H54 (cell line): ENCODE data around the gene UBR4.

Experiments
- DNase-seq: peaks from one replicate; pipeline ENCODE4 v3.0.0; 2011; ENCODE audit warnings: low spot score, mixed read lengths; ENCODE audit not compliant: insufficient read length
- FAIRE-seq: peaks from 3 replicates; lab custom pipeline; 2011; peaks lifted over from hg19 to GRCh38; lab: Jason Lieb, UNC
- POLR2A ChIP-seq: IDR thresholded peaks from 2 replicates; pipeline ENCODE4 v1.6.1; 2011; ENCODE audit warnings: low read depth, mild to moderate bottlenecking, low read length

Gene UBR4

GRCh38 chr1:19157653-19158052 lies 52.4 kb downstream of the UBR4 start:
- FAIRE-seq (no peak), DNase-seq (no peak)
- no peak for TF ChIP-seq POLR2A

DNA sequence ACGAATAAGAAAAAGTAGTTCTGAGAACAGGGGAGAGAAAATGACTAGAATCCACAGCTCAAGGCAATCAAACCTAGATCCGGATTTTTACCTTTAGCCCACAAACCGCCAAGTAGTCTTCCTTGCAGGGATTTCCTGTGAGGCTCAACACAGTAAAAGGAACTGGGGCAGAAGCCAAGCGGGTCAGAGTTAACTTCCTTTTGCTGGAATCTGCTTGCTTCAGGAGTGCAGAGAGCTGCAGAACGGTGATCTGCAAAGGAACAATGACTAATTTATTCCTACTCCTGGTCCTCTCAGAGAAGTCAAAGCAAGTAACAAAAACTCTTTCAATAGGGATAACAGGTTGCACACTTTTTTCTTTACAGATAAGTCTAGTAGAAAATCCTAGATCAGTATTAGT lies 53.4 kb downstream of the UBR4 start:
- DNase-seq (no peak), FAIRE-seq (no peak)
- no peak for TF ChIP-seq POLR2A

- no peak for FAIRE-seq
- TF ChIP-seq POLR2A = no peak
- DNase-seq = no peak
Measured at GRCh38 chr1:19154876-19155275, 55.2 kb downstream of the UBR4 start.

DNA sequence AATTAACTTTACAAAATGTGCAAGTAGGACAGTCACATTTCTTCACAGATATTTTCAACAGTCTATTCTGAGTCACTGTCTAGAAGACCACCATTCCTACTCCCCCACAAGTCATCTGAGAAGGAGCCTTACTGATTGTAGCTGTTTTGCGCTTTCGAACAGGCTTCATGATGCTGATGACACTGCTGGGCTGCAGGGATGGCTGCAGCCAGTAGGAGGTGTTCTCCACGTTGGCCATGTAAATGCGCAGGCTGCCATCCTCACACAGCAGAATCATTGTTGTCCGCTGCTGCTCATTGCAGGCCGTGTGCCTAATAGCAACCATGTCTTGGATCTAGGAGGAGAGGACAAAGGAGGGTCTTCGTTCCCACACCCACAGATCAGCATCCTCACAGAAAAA lies 56.9 kb downstream of the UBR4 start:
- FAIRE-seq (no peak), DNase-seq (no peak)
- no peak for TF ChIP-seq POLR2A

GRCh38 chr1:19151537-19151936 lies 58.5 kb downstream of the UBR4 start:
- DNase-seq (no peak), FAIRE-seq (no peak)
- TF ChIP-seq POLR2A = no peak

DNA sequence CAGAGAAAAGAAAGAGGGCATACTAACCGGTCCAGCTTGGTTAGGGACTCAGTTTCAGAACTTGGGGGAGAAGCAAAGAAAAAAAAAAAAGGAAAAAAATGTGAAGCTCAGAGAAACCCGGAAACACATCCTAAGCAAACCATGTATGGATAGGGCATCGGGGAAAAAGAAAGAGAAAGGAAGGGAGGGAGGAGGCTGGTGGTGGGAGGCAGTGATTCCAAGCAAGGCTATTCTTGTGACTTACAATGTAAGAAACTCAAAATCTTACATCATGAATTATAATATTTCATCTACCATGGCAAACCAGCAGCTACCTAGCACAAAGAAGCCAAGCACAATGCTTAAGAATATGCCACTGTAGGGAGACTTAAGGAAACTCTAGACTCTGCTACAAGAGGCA lies 60.3 kb downstream of the UBR4 start:
- FAIRE-seq (no peak), DNase-seq (no peak)
- no peak for TF ChIP-seq POLR2A

DNA sequence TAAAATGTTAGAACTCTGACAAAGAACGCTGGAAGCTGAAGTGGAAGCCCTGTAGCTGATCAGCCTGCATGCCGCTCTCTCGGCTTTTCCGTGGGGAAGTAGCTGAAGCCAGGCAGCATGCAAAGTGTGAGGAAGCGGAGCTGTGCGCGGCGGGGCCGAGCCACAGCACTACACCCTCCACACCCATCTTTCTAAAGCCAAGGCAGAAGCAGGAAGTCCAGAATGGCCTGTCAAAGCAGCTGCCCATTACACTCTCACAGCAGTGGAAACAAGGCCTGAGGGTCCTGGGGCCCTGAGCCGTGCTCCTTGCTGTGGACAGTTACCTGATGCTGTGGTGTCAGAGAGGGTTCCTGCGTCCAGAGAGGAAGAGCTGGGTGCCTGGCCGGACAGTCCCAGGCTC lies 69.6 kb downstream of the UBR4 start:
- FAIRE-seq = no peak
- no peak for DNase-seq
- no peak for TF ChIP-seq POLR2A

DNA sequence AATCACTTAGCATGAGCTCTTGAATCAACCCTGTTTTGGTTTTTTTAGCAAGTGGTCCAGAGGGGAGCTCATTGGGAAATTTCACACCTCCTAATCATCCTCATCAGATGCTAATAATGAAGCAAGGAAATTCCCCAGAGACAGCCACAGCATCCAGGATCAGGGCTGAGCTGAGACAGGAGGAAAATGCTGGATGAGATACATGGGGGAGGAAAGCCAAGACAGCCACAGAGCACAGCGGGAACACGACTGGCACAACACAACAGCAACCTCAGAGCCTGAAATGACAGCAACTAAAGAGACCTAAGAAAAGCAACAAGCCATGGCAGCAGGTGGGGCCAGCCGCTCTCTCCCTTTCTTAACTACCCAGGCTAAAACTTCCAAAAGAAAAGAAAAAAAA lies 70.4 kb downstream of the UBR4 start:
- FAIRE-seq (no peak), DNase-seq (no peak)
- no peak for TF ChIP-seq POLR2A

- FAIRE-seq = no peak
- DNase-seq = no peak
- no peak for TF ChIP-seq POLR2A
Measured at GRCh38 chr1:19138958-19139581, 71.0 kb downstream of the UBR4 start.

- no peak for DNase-seq
- TF ChIP-seq POLR2A = no peak
- no peak for FAIRE-seq
Measured at GRCh38 chr1:19138331-19138730, 71.7 kb downstream of the UBR4 start.

GRCh38 chr1:19137158-19137557 lies 72.9 kb downstream of the UBR4 start:
- no peak for FAIRE-seq
- no peak for DNase-seq
- no peak for TF ChIP-seq POLR2A

GRCh38 chr1:19133360-19133759 lies 76.7 kb downstream of the UBR4 start:
- DNase-seq (no peak), FAIRE-seq (no peak)
- no peak for TF ChIP-seq POLR2A

DNA sequence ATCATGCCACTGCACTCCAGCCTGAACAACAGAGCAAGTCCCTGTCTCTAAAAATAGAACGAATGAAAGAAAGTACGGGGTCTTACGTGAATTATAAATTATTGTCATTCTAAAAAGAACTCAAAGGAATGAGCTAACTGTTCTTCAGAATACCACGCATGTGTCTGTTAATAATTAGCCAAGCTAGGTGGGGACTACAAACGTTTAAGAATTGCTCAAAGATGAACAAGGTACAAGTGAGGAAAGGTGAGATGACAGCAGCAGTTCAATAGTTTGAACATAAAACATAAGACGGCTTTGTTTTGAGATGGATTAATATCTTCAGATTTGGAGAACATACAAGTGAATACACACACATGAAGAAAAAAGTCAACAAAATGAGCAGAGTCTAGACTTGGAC lies 79.6 kb downstream of the UBR4 start:
- TF ChIP-seq POLR2A = no peak
- no peak for FAIRE-seq
- DNase-seq = no peak

- FAIRE-seq (no peak), DNase-seq (no peak)
- TF ChIP-seq POLR2A = no peak
Measured at GRCh38 chr1:19128968-19129514, 81.0 kb downstream of the UBR4 start.

DNA sequence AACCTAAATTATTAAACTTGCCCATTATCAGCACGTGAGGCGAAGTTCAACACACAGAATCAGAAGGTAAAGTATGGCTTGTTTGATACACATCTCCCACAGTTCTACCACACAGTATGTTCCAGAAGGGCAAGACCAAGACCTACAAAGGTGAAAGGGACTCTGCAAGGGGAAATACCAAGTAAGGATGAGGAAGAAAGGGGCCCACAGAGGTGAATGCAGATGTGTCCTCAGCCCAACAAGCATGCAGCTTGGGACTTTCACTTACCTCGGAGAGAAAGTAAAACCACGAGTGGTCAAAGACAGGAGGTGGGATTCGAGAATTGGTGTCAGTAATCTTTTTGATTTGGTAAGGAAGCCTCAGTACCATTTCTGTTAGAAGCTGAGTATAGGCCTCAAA lies 85.8 kb downstream of the UBR4 start:
- TF ChIP-seq POLR2A = no peak
- DNase-seq (no peak), FAIRE-seq (no peak)
